ENCODE measurements around the gene HSD3B2. TPM values are rescaled to one million over a fixed set of nuclear protein-coding genes. Genes with fewer than 3 reads are reported as not detected.

The HSD3B2 gene
- total and polyA plus RNA-seq, 2 of the 8 experiments (the other 6 are each of a cell fraction or from before 2014, with no cell fraction given): not detected

GRCh38 chr1:119373465-119373864, 41.5 kb upstream of the HSD3B2 start (continued):
- TF ChIP-seq USF2 (IDR thresholded peaks at IDR 0.05; ENCODE audit: low read length) (no peak), ATF2 (IDR thresholded peaks at IDR 0.05; ENCODE audit: low read length) (no peak), CHD7 (IDR thresholded peaks at IDR 0.05; ENCODE audit: insufficient replicate concordance, low read length) (no peak), ZNF274 (IDR thresholded peaks at IDR 0.05; ENCODE audit: borderline replicate concordance, extremely low read depth, low read length) (no peak), SP1 (IDR thresholded peaks at IDR 0.05; ENCODE audit: low read depth, low read length) (no peak), POU5F1 (IDR thresholded peaks at IDR 0.05; ENCODE audit: low read depth, low read length) (no peak), BACH1 (IDR thresholded peaks at IDR 0.05; ENCODE audit: low read length) (no peak)

Data from H1 (cell line).